Thyroid gland (tissue), 4 donors: ENCODE measurements around the gene CSAG1.
"Not testable (repeated sequence)": the region's sequence is repeated elsewhere in the genome, so short reads cannot be mapped to it uniquely, and the experiment has no call there.

Experiments
- CTCF ChIP-seq, 6 experiments: fragments of 200-600 bp in 3 of 6; fragments of 450-650 bp in 3 of 6; sonication (generic) in 3 of 6; IDR thresholded peaks; one replicate each; pipeline ENCODE4 v1.5.1; 2016 to 2019; ENCODE audit warnings: antibody characterized with exemption in 6 of 6, mild to moderate bottlenecking in 2 of 6, inconsistent platforms in 1 of 6, moderate library complexity in 1 of 6
- POLR2A ChIP-seq, 2 donors: fragments of 450-650 bp; IDR thresholded peaks; one replicate each; pipeline ENCODE4 v1.6.1; 2017; ENCODE audit warnings: antibody characterized with exemption in 2 of 2, mild to moderate bottlenecking in 2 of 2, moderate library complexity in 1 of 2

- TF ChIP-seq CTCF, POLR2A (IDR thresholded peaks at IDR 0.05): not testable (repeated sequence)
Observed at GRCh38 chrX:152769549-152770289, 36.2 kb upstream of the CSAG1 start, which contains the start of gene MAGEA6.
